GM21786 (cell line): Measurements from ENCODE around the gene EHBP1L1.
"Not testable (repeated sequence)": the region's sequence is repeated elsewhere in the genome, so short reads cannot be mapped to it uniquely, and the experiment has no call there.

Experiments
- ATAC-seq: cut with Tn5 transposase; IDR thresholded peaks from one replicate; pipeline ENCODE4 v1.9.1; 2021; ENCODE audit not compliant: unreplicated experiment

EHBP1L1 gene

DNA sequence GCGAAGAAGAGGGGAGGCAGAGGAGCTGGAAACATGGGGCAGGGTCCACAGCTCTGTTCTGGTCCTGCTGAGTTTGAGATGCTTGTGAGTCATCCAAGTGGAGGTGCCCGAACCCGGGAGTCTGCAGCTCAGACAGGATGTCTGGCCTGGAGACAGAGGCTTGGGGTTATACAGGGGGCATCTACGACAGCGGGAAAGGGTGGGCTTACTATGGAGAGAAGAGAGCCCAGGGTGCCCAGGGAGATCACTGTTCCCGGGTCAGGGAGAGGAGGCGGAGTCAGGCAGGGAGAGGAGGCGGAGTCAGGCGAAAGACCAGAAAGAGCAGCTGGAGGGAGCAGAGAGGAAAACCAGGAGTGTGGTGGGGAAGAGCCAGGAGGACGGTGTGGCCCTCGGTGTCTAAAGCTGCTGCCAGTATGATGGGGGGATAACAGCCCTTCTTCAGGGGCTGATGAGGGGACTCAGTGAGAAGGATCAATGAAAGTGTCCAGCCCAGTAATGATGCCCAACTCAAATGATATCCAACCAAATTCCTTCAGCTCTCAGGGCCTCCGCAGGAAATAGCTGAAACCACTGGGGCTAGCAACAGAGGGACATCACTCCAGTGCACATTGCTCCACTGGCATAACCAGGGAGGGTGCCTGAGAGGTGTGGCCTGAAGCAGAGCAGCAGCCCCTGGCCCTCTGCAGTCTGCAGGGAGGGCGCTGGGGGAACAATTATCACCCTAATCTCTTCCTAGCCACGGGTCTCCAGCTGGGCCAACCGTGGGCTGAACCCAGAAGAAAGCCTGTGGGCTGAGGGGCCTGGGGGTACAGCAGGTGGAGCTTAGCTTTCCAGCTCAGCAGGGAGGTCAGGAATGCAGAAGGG lies 15.1 kb upstream of the EHBP1L1 start:
- no peak for ATAC-seq

DNA sequence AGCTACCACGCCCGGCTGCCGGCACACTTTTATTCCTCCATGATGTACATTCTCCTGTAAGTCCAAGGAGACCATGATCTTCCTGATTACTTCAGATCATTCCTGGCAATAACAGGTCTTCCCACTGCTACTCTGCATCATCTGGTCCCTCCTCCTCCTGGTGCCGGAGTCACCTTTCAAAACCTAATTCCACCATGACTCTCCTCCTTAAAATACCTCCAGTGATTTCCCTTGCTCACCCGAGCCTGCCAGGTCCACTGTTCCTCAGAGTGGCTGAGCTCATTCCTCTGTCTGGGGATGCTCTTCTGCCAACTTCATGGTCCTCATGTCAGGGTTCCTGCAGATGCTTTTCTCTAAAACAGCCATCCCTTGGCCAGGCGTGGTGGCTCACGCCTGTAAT lies 13.8 kb upstream of the EHBP1L1 start:
- no peak for ATAC-seq

DNA sequence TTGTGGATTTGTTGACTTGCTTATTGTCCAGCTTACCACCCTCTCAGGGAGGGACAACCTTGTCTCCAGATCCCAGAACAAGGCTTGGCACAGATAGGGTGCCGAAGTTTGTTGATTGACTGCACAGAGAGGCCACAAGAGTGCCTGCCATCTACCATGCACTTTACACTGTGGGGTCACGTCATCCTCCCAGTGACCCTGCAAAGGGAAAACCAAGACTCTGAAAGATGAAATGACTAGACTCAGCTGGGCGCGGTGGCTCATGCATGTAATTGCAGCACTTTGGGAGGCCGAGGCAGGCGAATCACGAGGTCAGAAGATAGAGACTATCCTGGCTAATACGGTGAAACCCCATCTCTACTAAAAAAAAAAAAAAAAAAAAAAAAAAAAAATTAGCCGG lies 13.1 kb upstream of the EHBP1L1 start:
- ATAC-seq, result no peak

DNA sequence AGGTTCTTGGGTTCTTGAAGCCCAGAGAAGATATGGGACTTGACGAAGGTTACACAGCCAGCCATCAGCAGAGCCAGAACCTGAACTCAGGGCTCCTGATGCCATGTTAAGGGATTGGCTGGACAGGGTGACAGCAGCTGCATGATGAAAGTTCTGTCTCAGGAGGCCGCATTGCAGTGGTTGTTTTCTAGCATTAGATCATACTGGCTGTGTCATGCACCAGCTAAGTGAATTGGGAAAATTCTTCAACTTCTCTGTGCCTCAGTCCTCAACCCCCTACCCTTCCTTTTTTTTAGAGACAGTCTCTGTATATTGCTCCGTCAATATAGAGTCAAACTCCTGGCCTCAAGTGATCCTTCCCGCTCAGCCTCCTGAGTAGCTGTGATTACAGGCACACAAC lies 12.3 kb upstream of the EHBP1L1 start:
- ATAC-seq, result no peak

DNA sequence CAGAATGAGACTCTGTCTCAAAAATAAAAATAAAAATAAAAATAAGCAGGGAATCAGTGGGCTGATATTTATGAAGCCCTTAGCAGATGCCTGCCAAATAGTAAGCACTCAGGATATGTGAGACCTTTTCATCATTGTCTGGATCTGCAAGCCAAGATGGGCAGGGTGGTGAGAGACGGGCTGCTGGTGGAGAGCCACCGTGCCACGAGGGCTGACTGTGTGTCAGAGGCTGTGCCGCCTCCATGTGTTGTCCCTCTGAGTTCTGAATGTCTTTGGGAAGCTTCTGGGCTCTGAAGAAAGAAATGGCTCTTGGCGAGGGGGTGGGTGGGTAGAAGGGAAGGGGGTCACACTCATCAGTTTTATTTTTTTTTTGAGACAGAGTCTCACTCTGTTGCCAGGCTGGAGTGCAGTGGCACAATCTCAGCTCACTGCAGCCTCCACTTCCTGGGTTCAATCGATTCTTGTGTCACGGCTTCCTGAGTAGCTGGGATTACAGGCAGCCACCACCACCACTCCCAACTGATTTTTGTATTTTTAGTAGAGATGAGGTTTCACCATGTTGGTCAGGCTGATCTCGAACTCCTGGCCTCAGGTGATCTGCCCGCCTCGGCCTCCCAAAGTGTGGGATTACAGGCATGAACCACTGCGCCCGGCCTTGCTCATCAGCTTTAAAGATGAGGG lies 10.8 kb upstream of the EHBP1L1 start:
- ATAC-seq, result not testable (repeated sequence)

DNA sequence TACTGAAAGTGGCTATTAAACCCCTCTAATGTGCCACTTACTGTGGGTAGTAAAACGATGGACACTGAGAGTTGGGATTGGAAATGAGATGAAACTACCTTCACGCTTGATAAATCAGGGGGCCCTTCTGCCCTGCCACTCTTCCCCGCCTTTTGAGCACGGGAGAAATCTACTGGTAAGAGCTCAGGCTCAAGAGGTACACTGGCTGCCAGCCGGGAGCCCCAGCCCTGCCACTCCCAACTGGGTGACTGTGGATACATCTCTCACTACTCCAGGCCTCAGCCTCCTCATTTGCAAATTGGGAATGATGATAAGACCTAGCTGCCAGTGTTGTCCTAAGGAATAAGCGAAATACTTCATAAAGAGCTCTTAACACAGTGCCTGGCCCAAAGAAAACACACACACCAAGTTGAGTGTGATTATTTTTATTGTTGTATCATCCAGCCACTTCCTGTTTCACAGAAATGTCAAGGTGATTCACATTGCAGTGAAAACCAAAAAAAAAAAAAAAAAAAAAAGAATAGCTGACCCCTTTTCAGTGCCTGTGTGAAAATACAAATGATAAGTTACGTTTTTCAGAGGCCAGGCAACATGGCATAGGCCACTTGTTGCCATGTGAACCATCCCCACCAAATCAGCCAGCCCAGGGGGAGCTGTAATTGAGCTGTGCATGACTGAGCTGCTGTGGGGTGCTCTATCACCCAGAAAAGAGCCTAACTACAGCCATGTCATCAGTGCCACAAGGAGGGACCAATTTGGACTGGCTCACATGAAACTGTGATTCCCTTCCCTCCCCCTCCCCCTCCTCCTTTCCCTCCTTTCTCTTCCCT lies 10.0 kb upstream of the EHBP1L1 start:
- no peak for ATAC-seq

DNA sequence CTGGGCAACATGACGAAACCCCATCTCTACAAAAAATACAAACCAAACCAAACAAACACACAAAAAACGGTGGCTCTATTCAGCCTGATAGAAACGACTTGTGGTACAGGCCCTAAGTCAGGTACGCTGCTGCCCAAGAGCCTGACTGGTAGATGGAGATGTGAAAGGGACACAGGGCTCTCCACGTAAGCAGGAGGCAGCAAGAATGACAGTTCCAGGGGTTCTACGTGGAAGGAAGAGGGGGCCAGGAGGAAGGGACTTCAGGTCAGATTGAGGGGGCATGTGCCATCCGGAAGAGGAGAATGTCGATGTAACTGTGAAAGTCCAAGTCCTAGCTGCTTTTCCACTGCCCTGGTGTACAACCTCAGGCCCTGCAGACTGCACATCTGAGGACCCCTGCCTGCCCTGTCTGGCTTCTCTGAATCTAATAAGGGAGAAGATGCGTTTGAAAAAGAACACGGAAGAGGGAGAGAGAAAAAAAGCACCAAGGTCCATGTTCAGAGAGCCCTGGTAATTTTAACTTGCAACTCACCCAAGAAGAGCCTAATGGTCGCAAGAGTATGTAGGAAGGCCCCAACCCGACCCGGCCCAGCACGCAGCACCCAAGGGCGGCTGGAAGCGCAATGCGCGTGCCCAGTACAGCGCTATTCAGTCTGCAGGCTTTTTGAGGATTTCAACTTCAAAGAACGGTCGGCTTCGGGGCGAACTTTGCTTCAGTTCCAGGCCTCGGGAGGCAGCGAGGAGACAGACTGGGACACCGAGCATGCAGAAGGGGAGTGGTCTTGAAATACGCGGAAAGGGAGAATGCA lies 6.5 kb upstream of the EHBP1L1 start:
- no peak for ATAC-seq

DNA sequence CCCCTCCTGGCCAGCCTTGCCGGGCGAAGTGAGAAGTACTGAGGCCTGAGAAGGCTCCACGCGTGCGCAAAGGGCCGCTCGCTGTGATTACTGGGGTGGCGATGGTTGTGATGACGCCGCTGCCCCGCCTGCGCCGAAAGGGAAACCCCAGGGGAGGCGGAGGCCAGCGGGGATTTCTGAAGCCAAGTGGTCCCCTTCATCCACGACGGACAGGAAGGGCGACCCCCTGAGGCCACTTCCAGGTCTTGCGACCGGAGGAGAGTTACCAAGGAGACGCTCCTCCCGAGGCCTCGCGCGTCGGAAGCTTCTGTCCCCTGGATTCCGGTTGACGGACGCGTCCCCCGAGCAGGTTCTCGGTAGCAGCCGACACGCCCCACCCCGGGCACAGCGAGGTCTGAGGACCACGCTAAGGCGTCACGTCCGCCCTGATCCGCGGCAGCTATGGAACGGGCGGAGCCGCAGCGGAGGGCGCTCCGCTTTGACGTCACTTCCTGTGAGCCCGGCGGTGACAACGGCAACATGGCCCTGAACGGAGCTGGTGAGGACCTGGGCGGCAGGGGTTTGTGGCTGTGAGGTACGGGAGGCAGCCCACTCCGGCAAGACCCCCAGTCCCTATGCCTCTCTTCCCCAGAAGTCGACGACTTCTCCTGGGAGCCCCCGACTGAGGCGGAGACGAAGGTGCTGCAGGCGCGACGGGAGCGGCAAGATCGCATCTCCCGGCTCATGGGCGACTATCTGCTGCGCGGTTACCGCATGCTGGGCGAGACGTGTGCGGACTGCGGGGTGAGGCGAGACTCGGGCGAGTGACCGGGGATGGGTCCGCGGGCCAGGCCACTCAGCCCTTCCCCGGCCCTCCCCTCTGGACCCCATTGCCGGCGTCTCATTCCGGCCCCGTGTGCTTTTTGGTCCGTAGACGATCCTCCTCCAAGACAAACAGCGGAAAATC lies 5.6 kb upstream of the EHBP1L1 start, which contains the start of gene ZNRD2:
TSS of gene ZNRD2 (plus strand) at position 505 of the 946 bp plus-strand sequence. CDS start at position 520, 15 bp downstream.
- ATAC-seq, result peak; percentile 55

DNA sequence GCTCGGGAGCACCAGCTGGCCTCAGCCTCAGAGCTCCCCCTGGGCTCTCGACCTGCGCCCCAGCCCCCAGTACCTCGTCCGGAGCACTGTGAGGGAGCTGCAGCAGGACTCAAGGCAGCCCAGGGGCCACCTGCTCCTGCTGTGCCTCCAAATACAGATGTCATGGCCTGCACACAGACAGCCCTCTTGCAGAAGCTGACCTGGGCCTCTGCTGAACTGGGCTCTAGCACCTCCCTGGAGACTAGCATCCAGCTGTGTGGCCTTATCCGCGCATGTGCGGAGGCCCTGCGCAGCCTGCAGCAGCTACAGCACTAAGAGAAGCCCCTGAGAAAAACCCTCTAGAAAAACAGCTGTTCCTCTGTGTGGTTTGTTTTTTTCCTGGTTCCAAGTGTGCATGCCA lies 4.4 kb upstream of the EHBP1L1 start:
- ATAC-seq, result no peak

DNA sequence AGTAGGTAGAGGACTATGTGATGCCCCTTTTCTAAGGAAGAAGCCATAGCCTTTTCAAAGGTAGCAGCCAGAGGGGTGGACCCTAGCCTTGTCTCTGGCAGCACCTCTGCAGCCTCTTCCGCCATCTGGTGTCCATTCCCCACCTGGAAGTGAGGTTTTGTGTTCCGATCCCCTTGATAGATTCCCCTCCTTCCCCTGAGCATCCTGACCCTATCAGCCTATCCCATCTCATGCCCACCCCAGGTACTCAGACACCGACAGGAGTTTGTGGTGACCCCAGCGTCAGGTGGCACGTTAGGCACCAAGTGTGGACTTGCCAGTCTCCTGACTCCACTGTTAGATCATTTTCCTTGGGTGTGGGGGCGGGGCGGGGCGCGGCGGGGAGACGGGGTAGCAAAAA lies 3.9 kb upstream of the EHBP1L1 start:
- ATAC-seq, result no peak

DNA sequence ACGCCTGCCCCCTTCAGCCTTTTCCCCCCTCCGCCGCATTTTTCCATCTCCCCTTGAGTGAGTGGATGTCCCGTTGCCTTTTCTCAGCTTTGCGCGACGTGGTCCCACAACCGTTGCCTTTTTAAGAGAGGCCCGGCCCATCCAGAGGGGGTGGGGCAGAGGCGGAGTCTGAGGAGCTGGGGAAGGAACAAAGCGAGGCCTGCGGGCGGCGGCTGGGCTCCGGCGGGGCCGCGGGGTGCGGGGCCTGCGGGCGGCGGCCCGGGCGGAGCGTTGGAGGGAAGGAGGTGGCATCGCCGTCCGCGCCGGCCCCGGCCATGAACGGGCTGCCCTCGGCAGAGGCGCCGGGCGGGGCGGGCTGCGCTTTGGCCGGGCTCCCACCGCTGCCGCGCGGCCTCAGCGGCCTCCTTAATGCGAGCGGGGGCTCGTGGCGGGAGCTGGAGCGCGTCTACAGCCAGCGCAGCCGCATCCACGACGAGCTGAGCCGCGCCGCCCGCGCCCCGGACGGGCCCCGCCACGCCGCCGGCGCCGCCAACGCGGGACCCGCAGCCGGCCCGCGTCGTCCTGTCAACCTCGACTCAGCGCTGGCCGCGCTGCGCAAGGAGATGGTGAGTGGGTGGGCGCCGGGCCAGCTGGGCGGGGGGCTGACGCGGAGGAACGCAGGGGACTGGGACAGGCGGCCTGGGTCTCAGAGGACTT lies 3.3 kb upstream of the EHBP1L1 start, which contains the start of gene FAM89B:
TSS of gene FAM89B (plus strand) at position 183 of the 696 bp plus-strand sequence. CDS start at position 315, 132 bp downstream.
- no peak for ATAC-seq

DNA sequence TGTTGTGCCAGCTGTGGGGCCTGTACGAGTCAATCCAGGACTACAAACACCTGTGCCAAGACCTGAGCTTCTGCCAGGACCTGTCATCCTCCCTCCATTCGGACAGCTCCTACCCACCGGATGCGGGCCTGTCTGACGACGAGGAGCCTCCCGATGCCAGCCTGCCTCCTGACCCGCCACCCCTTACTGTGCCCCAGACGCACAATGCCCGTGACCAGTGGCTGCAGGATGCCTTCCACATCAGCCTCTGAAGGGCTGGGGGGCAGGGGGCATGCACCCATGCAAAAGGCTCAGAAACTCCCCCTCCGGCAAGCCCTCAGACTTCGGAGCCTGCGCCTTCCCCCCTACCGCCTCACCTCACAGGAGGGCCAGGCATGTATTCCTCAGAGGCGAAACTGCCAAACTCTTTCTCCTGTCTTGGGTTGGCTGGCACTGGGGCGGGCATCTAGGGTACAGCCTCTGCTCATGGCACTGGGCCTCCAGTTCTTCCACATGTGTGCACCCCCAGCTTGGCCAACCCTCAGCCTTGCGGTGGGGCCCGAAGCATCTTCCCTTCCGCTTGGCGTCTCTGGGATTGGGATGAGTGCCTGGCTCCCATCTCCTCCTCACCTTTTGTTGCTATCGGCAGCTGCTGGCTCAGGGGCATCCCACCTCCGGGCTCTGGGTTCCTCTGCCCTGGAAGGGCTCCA lies 2.3 kb upstream of the EHBP1L1 start:
- ATAC-seq, result no peak

DNA sequence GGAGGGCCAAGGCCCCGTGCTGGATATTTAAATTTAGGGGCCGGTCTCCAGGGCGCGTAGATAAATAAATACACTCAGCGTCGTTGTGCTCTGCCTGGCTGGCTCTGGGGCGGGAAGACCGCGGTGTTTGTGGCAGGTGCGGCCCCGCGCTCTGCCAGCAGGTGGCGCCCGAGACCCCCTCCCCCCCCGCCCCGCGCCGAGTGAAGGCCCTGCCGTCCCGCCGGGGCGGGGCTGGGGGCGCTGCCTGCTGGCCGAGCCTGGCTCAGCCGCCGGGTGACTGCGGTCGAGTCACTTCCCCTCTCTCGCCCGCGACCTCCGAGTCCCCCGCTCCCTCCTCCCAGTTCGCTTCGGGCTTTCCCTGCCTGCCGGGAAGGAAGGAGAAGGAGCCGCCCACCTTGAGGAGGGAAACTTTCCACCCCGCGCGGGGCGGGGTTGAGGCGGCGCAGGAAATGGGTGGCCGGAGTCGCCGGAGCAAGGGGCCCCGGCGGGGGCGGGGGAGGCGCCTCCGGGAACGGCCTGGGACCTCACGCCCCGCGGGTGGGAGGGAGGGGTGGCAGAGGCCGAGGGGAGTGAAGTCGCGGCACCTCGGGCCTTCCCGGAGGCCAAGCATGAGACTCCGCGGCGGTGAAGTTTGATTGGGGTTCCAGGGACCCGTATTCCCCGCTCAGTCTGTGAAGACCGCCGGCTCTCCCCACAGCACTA lies 1.6 kb upstream of the EHBP1L1 start:
- ATAC-seq, result peak; percentile 27

DNA sequence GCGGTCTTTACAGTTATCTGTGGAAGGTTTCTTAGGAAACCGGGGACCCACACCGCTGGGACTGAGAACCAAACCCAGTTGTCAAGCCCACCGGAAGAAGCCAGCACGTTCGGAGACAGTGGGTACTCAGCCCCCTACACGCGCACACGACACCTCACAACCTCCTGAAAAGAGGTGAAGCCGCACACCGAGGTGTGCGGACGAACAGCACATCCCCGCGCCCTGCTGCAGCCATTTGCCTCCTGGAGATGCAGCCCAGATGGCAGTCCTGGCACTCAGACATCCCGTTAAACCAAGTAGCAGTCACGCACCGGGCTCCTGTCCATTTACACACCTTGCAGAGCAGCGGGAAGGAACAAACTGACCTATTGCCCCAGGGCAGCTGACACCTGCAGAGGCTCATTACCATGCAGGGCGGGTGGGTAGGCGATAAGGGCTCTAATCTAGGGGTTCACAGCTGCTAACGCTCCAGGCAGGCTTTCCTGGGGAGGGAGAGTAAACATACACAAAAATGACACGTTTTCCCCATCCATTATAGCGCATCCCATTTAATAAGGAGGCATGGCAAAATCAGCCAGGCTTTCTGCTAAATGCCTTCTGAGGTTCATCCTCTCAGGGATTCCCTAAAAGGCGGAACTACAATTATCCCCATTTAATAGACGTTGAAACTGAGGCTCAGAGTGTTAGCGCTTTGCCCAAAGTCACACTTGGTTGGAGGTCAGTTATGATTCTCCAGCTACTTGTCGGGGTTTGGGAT lies 864 bp upstream of the EHBP1L1 start:
- no peak for ATAC-seq

DNA sequence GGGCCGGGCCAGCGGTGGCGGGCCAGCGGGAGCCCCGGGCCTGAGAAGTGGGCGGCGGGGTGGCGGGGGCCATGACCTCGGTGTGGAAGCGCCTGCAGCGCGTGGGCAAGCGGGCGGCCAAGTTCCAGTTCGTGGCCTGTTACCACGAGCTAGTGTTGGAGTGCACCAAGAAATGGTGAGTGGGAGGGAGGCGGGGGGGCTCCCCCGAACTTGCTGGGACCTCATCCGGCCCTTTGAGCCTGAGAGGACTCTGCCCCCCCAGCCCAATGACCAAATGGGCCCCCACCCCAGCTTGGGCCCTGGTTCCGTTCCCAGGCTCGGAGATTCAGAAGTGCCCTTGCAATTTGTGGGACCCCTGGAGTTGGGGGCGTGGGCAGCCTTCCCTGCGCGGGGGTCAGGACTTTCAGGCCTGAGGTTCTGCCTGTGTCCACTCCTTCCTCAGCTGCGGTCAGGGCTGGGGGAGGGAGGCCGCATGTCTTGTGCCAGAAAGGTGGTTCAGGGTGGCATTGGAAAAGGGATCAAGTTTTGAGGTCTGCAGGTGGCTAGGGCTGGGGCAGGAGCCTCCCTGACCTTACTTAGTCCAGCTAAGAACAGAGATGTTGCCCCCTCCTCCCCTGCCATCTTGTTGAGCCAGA lies 496 bp downstream of the EHBP1L1 start:
- no peak for ATAC-seq
